GM12892 (cell line): Measurements from ENCODE around the gene GRAP2.

Experiments used
- POLR2A ChIP-seq: IDR thresholded peaks from 2 replicates; pipeline ENCODE4 v1.6.1; 2011; ENCODE audit warnings: low read depth, low read length, control low read depth
- POLR2AphosphoS5 ChIP-seq: IDR thresholded peaks from 2 replicates; pipeline ENCODE4 v1.6.1; 2011; ENCODE audit warnings: low read depth, low read length, control low read depth
- TAF1 ChIP-seq: IDR thresholded peaks from 2 replicates; pipeline ENCODE4 v1.6.1; 2011; ENCODE audit warnings: low read depth, mild to moderate bottlenecking, control low read depth, low read length, borderline replicate concordance

- TF ChIP-seq POLR2AphosphoS5 (no peak), POLR2A (no peak), TAF1 (no peak)
These were observed 73.2 kb downstream of the GRAP2 start for GRCh38 chr22:39974065-39974464.
